IPS-NIHi7 (cell line): ENCODE results near the gene MTARC1.

Experiments used
- DNase-seq: peaks from one replicate; pipeline ENCODE4 v3.0.0; 2012; ENCODE audit warnings: mixed read lengths; ENCODE audit errors: extremely low spot score

Gene MTARC1

DNA sequence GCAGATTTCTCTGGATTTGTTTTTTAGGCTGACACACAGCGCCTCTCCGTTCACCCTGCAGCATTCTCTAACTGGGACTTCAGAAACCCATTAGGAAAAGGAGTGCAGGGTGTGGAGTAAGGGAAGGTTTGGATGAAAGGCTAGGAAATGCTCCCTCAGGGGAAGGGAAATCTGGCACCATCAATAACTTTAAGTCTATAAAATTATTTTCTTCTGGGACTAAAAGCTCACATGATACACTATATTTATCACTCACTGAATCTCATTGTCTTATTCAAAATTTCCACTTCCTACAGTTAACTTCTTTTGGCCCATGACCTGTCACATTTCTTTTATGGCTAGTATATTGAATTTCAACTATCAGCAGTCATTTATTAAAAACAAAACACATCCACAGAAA is 46.7 kb downstream of the MTARC1 start:
- DNase-seq = no peak

DNA sequence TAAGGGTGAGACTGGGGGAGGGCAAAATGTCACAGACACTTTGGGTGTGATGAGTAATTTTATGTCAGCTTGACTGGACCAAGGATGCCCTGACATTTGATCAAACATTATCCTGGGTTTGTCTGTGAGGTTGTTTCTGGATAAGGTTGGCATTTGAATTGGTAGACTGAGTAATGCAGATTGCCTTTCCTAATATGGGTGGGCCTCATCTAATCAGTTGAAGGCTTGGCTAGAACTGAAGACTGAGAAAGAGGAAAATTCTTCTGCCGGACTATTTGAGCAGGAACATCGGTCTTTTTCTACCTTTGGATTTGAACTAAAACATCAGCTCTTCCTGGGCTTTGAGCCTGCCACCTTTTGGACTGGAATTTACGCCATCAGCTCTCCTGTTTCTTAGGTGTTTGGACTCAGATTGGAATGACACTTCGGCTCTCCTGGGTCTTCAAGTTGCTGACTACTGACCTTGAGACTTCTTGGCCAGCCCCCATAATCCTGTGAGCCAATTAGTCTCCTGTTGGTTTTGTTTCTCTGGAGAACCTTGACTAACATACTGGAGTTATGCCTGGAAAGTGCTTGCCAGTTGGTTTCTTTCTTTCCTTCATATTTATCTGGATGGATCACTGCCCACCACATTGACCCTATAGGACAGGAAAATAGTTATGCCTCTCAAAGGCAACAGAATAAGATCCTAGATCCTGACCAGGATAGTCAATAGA is 47.6 kb downstream of the MTARC1 start:
- no peak for DNase-seq
